PFSK-1 (cell line): ENCODE measurements around the gene DISP3.

Experiments used
- FOXP2 ChIP-seq: optimal IDR thresholded peaks from 2 replicates; pipeline ENCODE3; 2011; ENCODE audit warnings: borderline replicate concordance, control low read depth, inconsistent platforms; ENCODE audit not compliant: insufficient read depth; ENCODE audit errors: extremely low read length, extremely low read depth
- POLR2AphosphoS5 ChIP-seq: IDR thresholded peaks from 2 replicates; pipeline ENCODE4 v1.6.1; 2012; ENCODE audit warnings: low read depth, mild to moderate bottlenecking, control low read depth, low read length, moderate library complexity
- REST ChIP-seq, 2 experiments: IDR thresholded peaks; 2 replicates each; pipeline versions ENCODE4 v1.6.1 to v1.8.0; 2011 to 2012; ENCODE audit warnings: low read depth in 2 of 2, low read length in 2 of 2, control low read depth in 1 of 2, inconsistent platforms in 1 of 2, mild to moderate bottlenecking in 1 of 2, moderate library complexity in 1 of 2; ENCODE audit not compliant: insufficient read depth in 1 of 2
- SIN3A ChIP-seq: IDR thresholded peaks from 2 replicates; pipeline ENCODE4 v1.6.1; 2012; ENCODE audit warnings: mild to moderate bottlenecking, low read length, moderate library complexity, borderline replicate concordance; ENCODE audit not compliant: insufficient read depth
- TAF1 ChIP-seq: IDR thresholded peaks from 2 replicates; pipeline ENCODE4 v1.6.1; 2012; ENCODE audit warnings: low read length, control low read depth, borderline replicate concordance; ENCODE audit not compliant: insufficient read depth

The DISP3 gene

DNA sequence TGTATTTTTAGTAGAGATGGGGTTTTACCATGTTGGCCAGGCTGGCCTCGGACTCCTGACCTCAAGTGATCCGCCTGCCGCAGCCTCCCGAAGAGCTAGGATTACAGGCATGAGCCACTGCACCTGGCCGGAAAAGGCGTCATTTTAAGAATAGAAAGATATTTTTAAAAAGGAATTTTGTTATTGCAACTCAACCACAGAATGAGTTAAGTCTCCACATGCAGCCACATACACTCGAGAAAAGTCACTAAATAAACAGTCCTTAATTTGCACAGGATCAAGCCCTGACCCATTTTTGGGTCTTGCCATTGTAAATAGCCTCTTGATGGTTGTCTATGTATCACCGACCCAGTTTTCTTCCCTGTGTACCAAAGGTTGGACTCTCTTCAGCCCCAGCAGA lies 89.7 kb downstream of the DISP3 start:
- TF ChIP-seq REST (IDR thresholded peaks at IDR 0.05; ENCODE audit: insufficient read depth in 1 of 2, low read depth in 2 of 2, low read length in 2 of 2) (no peak), POLR2AphosphoS5 (no peak)

- TF ChIP-seq FOXP2 (no peak), POLR2AphosphoS5 (no peak), TAF1 (no peak)
Measured at GRCh38 chr1:11569551-11569950, 90.6 kb downstream of the DISP3 start.

GRCh38 chr1:11569954-11570353 lies 91.0 kb downstream of the DISP3 start:
- TF ChIP-seq SIN3A (no peak), TAF1 (no peak), REST (IDR thresholded peaks at IDR 0.05; ENCODE audit: insufficient read depth in 1 of 2, low read depth in 2 of 2, low read length in 2 of 2) (no peak), POLR2AphosphoS5 (no peak), FOXP2 (no peak)

DNA sequence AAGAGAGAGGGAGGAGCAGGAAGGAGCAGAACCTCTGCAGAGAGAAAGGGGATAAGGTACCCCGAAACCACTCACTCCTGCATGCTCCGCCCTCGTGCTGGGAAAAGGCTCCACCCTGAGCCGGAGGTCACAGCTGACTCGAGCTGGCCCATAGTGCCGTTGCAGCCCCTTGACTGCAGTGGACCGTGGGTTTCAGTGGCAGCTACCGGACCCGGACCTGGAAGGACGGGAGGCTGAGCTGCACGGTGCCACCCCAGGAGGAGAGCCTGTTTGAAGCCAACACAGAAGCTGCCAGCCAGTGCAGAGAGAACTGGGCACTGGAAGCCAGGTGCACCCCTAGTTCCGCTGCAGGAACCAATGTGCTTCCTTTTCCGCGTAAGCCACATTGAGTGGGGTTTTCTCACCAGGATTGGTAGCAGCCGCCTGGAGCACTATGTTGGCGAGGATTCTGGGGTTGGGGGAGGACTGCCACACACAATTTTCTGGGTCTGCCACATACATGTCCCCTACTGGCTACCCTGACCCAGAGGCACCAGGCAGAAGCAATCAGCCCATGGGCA lies 91.9 kb downstream of the DISP3 start:
- TF ChIP-seq REST (IDR thresholded peaks at IDR 0.05; ENCODE audit: insufficient read depth in 1 of 2, low read depth in 2 of 2, low read length in 2 of 2) (no peak), TAF1 (no peak), SIN3A (no peak), POLR2AphosphoS5 (no peak), FOXP2 (no peak)

DNA sequence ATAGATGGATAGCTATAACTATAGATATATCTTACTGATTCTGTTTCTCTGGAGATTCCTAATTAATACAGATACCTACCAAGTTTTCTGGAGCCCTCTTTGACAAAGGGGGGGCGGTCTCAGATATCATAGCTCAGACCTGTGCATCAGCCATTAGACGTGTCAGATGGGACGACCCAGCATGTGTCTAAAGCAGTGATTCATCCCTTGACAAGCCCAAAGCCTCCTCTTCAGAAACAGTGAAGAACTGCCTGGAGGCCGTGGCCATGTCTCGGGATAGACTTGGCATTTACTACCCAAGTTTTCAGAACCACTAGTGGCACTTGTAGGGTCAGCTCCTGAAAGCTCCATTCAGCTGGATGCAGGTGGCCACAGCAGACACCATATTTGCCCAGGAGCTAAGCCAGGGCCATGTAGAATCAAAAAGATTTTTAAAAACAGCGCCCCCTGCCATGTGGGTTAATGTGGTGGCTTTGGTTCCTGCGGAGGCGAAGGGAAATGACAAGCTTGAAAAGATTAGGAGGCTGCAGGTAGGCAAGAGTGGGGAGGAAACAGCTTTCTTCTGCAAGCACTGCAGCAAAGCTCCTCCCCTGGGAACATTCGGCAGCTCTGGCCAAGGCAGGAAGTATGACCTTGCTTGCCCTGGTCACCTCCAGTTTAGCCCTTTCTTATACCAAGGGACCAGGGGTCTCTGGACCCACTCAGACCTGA lies 93.1 kb downstream of the DISP3 start:
- TF ChIP-seq POLR2AphosphoS5 (no peak), REST (IDR thresholded peaks at IDR 0.05; ENCODE audit: insufficient read depth in 1 of 2, low read depth in 2 of 2, low read length in 2 of 2) (no peak)
